ENCODE measurements around the gene SPPL2B.
"Not testable (repeated sequence)": the region's sequence is repeated elsewhere in the genome, so short reads cannot be mapped to it uniquely, and the experiment has no call there.

Gene SPPL2B

GRCh38 chr19:2328401-2329148 is at the start of gene SPPL2B, which contains the start of gene LSM7:
Gene SPPL2B, plus strand, starts transcription at chr19:2328684. Its CDS starts 26 bp downstream, at chr19:2328710.
Gene LSM7, minus strand, starts transcription at chr19:2328586. Its CDS starts 20 bp downstream, at chr19:2328566.
- Histone ChIP-seq H3K27me3 (ENCODE audit: control insufficient read depth, insufficient read depth, low read length) (no peaks in the 10 kb centered on the region), H3K4me1 (ENCODE audit: control insufficient read depth, insufficient read depth, low read length) (peaks cover 47% of the 10 kb centered on the region), H3K9me3 (ENCODE audit: control insufficient read depth, low read length) (no peaks in the 10 kb centered on the region), H3K36me3 (ENCODE audit: control insufficient read depth, insufficient read depth, low read length) (no peaks in the 10 kb centered on the region), H3K4me3 (ENCODE audit: low read length) (peak within 1 kb of the TSS; percentile 80), H3K9ac (ENCODE audit: low read length) (peak within 1 kb of the TSS; percentile 90)

GRCh38 chr19:2280633-2281264 is 47.7 kb upstream of the SPPL2B start:
- Histone ChIP-seq H3K4me3 (ENCODE audit: low read length) (no peak overlapping the region), H3K27me3 (ENCODE audit: control insufficient read depth, insufficient read depth, low read length) (peaks cover 18% of the 10 kb centered on the region), H3K9me3 (ENCODE audit: control insufficient read depth, low read length) (no peaks in the 10 kb centered on the region), H3K4me1 (ENCODE audit: control insufficient read depth, insufficient read depth, low read length) (peaks cover 15% of the 10 kb centered on the region), H3K36me3 (ENCODE audit: control insufficient read depth, insufficient read depth, low read length) (no peaks in the 10 kb centered on the region), H3K9ac (ENCODE audit: low read length) (no peak overlapping the region)

DNA sequence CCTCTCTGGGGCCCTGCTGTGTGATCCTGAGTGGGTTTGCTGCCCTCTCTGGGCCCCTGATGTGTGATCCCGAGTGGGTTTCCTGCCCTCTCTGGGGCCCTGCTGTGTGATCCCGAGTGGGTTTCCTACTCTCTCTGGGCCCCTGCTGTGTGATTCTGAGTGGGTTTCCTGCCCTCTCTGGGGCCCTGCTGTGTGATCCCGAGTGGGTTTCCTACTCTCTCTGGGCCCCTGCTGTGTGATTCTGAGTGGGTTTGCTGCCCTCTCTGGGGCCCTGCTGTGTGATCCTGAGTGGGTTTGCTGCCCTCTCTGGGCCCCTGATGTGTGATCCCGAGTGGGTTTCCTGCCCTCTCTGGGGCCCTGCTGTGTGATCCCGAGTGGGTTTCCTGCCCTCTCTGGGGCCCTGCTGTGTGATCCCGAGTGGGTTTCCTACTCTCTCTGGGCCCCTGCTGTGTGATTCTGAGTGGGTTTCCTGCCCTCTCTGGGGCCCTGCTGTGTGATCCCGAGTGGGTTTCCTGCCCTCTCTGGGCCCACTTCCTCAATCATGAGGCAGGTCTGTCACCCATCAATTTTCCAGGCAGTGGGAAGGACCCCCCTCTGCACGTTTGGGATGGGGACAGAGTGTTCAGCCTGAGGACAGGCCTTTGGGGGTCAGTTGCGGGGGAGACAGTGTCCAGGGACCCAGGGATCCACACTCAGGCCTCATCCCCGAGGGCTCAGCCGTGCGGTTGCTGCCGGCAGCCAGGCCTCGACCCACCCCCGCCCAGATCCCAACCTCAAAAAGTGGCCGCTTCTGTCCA is 47.0 kb upstream of the SPPL2B start:
- not testable (repeated sequence) for H3K4me3 ChIP-seq (ENCODE audit: low read length); H3K9me3 ChIP-seq (ENCODE audit: control insufficient read depth, low read length); H3K36me3 ChIP-seq (ENCODE audit: control insufficient read depth, insufficient read depth, low read length); H3K4me1 ChIP-seq (ENCODE audit: control insufficient read depth, insufficient read depth, low read length)
- peaks cover 23% of the 10 kb centered on the region for H3K27me3 ChIP-seq (ENCODE audit: control insufficient read depth, insufficient read depth, low read length)
- peak overlapping the region; percentile 38 for H3K9ac ChIP-seq (ENCODE audit: low read length)

DNA sequence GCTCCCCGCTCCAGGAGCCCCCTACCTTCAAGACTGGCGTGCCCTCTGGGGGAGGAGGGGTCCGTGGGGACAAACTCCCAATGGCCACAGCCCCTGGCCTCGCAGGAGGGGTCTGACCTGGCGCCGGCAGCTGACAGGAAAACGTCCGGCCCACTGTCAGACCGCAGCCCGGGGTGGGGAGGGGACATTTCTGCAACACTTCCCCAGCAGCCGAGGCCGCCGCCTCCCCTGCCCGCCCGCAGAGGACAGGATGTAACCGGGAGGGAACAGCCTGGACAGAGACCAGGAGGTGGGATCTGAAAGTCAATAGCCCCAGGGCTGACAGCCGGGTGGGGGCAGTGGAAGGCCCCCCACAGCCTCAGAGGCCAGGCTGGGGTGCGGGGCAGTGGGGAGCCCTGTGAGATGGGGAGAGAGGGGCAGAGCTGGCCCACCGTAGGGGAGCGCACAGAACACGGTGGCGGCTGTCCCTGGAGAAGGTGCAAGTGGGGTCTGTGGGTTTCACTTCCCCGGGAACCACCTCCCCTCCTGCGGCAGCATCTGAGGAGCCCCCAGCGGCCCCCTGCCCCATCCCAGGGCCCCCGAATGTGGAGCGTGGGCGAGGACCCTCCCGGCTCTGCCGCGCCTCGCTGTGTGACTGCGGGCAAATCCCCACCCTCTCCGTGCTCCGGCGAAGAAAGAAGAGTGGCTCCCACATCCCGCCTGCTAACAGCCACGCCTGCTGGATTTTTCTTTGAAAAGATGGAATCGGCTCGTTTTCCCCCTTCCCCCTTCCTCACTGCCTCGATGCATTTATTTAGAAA is 46.2 kb upstream of the SPPL2B start, which contains the start of gene PEAK3:
PEAK3 (minus strand) TSS at position 114 of the 800 bp plus-strand sequence. CDS start 1,244 bp downstream, outside the sequence.
- H3K4me1 ChIP-seq (ENCODE audit: control insufficient read depth, insufficient read depth, low read length) = peaks cover 5% of the 10 kb centered on the region
- no peaks in the 10 kb centered on the region for H3K36me3 ChIP-seq (ENCODE audit: control insufficient read depth, insufficient read depth, low read length)
- H3K9ac ChIP-seq (ENCODE audit: low read length) = peak within 1 kb of the TSS; percentile 38
- H3K27me3 ChIP-seq (ENCODE audit: control insufficient read depth, insufficient read depth, low read length) = peaks cover 28% of the 10 kb centered on the region
- no peak within 1 kb of the TSS for H3K4me3 ChIP-seq (ENCODE audit: low read length)
- H3K9me3 ChIP-seq (ENCODE audit: control insufficient read depth, low read length) = no peaks in the 10 kb centered on the region

GRCh38 chr19:2282862-2283237 is 45.6 kb upstream of the SPPL2B start:
- Histone ChIP-seq H3K36me3 (ENCODE audit: control insufficient read depth, insufficient read depth, low read length) (no peaks in the 10 kb centered on the region), H3K27me3 (ENCODE audit: control insufficient read depth, insufficient read depth, low read length) (peaks cover 33% of the 10 kb centered on the region), H3K4me3 (ENCODE audit: low read length) (no peak overlapping the region), H3K9me3 (ENCODE audit: control insufficient read depth, low read length) (no peaks in the 10 kb centered on the region), H3K9ac (ENCODE audit: low read length) (no peak overlapping the region), H3K4me1 (ENCODE audit: control insufficient read depth, insufficient read depth, low read length) (peaks cover 5% of the 10 kb centered on the region)

DNA sequence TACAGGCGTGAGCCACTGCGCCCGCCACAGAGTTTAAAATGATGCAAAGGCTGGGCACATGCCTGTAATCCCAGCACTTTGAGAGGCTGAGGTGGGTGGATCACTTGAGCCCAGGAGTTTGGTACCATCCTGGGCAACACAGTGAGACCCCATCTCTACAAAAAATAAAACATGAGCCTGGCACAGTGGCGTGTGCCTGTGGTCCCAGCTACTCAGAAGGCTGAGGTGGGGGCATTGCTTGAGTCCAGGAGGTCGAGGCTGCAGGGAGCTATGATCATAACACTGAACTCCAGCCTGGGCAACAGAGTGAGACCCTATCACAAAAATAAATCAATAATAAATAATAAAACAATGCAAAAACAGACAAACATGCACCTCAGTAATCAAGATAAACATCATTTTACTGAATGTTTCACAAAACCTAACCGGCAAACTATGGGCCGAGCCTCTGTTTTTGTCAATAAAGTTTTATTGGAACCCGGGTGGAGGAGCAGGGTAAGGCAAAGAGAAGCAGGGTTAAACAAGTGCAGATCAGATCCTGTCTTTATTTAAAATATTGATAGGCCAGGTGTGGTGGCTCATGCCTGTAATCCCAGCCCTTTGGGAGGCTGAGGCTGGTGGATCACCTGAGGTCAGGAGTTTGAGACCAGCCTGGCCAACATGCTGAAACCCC is 44.5 kb upstream of the SPPL2B start:
- no peaks in the 10 kb centered on the region for H3K4me1 ChIP-seq (ENCODE audit: control insufficient read depth, insufficient read depth, low read length)
- H3K27me3 ChIP-seq (ENCODE audit: control insufficient read depth, insufficient read depth, low read length) = peaks cover 44% of the 10 kb centered on the region
- no peaks in the 10 kb centered on the region for H3K9me3 ChIP-seq (ENCODE audit: control insufficient read depth, low read length)
- no peak overlapping the region for H3K4me3 ChIP-seq (ENCODE audit: low read length)
- no peaks in the 10 kb centered on the region for H3K36me3 ChIP-seq (ENCODE audit: control insufficient read depth, insufficient read depth, low read length)
- H3K9ac ChIP-seq (ENCODE audit: low read length) = no peak overlapping the region

- H3K4me3 ChIP-seq (ENCODE audit: low read length) = no peak overlapping the region
- H3K9ac ChIP-seq (ENCODE audit: low read length) = no peak overlapping the region
- no peaks in the 10 kb centered on the region for H3K9me3 ChIP-seq (ENCODE audit: control insufficient read depth, low read length)
- no peaks in the 10 kb centered on the region for H3K36me3 ChIP-seq (ENCODE audit: control insufficient read depth, insufficient read depth, low read length)
- H3K4me1 ChIP-seq (ENCODE audit: control insufficient read depth, insufficient read depth, low read length) = peaks cover 10% of the 10 kb centered on the region
- H3K27me3 ChIP-seq (ENCODE audit: control insufficient read depth, insufficient read depth, low read length) = peaks cover 69% of the 10 kb centered on the region
Observed at GRCh38 chr19:2286402-2287140, 41.9 kb upstream of the SPPL2B start.

DNA sequence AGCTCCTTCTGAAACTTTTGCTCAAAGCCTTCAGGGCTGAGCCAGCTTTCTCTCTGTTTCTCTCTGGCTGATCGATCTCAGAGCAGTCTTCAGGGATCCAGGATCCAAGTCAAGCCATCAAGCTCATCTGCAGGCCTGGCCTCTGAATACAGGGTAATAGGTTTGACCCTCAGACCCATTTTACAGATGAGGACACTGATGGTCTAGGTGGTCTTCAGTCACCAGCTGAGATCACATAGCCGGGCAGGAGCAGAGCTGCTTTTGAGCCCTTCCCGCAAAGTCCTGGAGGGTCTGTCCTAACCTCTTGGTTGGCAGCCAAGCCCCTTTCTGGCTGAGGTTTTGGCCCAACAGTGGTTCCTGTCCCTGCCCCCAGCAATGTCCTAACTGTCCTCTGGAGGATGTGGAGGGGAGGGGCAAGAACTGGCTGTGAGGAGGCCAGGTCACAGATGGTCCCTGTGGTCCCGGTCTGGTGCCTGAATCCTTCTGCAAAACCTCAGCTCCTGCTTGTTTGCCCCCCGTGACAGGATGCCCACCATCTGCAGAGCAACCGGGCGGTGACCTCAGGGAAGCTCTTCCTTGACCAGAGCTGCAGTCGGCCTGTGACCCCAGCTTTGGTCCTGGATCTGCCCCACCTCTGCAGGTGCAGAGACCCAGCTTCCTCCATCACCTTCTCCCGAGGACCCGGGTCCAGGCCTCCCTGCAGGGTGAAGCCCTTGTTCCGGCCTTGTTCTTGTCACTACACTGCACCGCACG is 40.7 kb upstream of the SPPL2B start:
- Histone ChIP-seq H3K4me3 (ENCODE audit: low read length) (no peak overlapping the region), H3K9ac (ENCODE audit: low read length) (no peak overlapping the region), H3K4me1 (ENCODE audit: control insufficient read depth, insufficient read depth, low read length) (peaks cover 10% of the 10 kb centered on the region), H3K9me3 (ENCODE audit: control insufficient read depth, low read length) (no peaks in the 10 kb centered on the region), H3K36me3 (ENCODE audit: control insufficient read depth, insufficient read depth, low read length) (no peaks in the 10 kb centered on the region), H3K27me3 (ENCODE audit: control insufficient read depth, insufficient read depth, low read length) (peaks cover 67% of the 10 kb centered on the region)

DNA sequence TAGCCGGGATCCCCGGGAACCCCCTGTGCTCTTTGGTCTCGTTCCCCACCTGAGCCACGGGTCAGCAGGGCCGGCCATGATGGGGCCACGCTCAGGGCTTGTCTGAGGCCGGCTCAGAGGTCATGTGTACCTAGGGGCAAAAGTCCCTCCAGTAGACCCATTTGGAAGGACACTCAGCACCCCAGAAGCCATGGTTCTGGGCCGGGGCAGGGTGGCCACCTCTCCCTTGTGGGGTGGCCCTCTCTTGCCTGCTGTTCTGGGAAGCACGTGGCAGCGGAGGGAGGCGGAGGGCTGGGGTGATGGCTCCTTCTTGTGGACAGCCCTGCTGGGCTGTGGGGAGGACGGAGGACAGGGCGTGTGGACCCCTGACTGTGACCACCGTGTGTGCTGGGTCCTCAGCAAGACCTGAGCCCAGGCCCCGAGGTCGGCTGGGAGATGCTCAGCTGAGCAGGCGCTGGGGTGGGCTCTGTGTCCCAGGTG is 40.1 kb upstream of the SPPL2B start:
- Histone ChIP-seq H3K36me3 (ENCODE audit: control insufficient read depth, insufficient read depth, low read length) (no peaks in the 10 kb centered on the region), H3K9ac (ENCODE audit: low read length) (no peak overlapping the region), H3K9me3 (ENCODE audit: control insufficient read depth, low read length) (no peaks in the 10 kb centered on the region), H3K4me3 (ENCODE audit: low read length) (no peak overlapping the region), H3K27me3 (ENCODE audit: control insufficient read depth, insufficient read depth, low read length) (peaks cover 65% of the 10 kb centered on the region), H3K4me1 (ENCODE audit: control insufficient read depth, insufficient read depth, low read length) (peaks cover 10% of the 10 kb centered on the region)

Data from mucosa of stomach (tissue), 1 donor.